ENCODE results near the gene VPS35L. TPM values are rescaled to one million over a fixed set of nuclear protein-coding genes. Genes with fewer than 3 reads are reported as not detected.

VPS35L gene
- total RNA-seq, 1 experiment from 2014 or later: 51.1 TPM

DNA sequence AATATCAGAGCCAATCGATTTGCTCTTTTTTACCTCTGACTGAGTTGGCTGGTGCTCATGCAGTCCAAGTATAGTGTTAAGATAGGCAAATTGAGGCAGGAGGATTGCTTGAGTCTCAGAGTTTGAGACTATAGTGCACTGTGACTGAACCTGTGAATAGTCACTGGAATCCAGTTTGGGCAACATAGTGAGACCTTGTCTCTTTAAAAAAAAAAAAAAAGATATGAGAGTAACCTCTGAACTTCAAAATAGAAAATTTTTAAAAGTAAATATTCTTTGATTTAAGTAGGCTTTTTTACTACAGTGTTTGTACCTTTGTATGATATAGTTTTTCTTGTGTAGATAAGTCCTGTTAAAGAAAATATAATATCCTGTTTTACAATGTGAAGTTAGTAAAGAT, 28.3 kb upstream of the VPS35L start:
- ChIA-PET CTCF (no interaction called here), POLR2A (ENCODE audit: low non-redundant PET) (no interaction called here)
- no peak for DNase-seq (ENCODE audit: low spot score)
- BruUV-seq (replicated peaks): no TSS peak
- H3K9me3 ChIP-seq (ENCODE audit: low read depth, low read length, poor library complexity, severe bottlenecking): no peaks in the 10 kb centered on the region
- H3K4me3 ChIP-seq (ENCODE audit: low read depth, low read length, poor library complexity, severe bottlenecking): no peak overlapping the region
- H3K36me3 ChIP-seq (ENCODE audit: insufficient read depth, low read length, poor library complexity, severe bottlenecking): peaks cover 32% of the 10 kb centered on the region
- peaks cover 20% of the 10 kb centered on the region for H3K4me1 ChIP-seq (ENCODE audit: insufficient read depth, low read length, poor library complexity, severe bottlenecking)
- H3K27ac ChIP-seq (ENCODE audit: low read depth, low read length, poor library complexity, severe bottlenecking): no peak overlapping the region
- intact Hi-C loops (cut with micrococcal nuclease; ENCODE audit: unreplicated experiment): loop anchor here (10.0 kb wide), 1 partner anchor 732 kb away; the partner anchor contains the start of gene RPS15A
- TF ChIP-seq, protein P1, sequence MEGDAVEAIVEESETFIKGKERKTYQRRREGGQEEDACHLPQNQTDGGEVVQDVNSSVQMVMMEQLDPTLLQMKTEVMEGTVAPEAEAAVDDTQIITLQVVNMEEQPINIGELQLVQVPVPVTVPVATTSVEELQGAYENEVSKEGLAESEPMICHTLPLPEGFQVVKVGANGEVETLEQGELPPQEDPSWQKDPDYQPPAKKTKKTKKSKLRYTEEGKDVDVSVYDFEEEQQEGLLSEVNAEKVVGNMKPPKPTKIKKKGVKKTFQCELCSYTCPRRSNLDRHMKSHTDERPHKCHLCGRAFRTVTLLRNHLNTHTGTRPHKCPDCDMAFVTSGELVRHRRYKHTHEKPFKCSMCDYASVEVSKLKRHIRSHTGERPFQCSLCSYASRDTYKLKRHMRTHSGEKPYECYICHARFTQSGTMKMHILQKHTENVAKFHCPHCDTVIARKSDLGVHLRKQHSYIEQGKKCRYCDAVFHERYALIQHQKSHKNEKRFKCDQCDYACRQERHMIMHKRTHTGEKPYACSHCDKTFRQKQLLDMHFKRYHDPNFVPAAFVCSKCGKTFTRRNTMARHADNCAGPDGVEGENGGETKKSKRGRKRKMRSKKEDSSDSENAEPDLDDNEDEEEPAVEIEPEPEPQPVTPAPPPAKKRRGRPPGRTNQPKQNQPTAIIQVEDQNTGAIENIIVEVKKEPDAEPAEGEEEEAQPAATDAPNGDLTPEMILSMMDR (conservative IDR thresholded peaks at IDR 0.05; ENCODE audit: low read depth, low read length): no peak
- no peak for TF ChIP-seq EZH2 (IDR thresholded peaks at IDR 0.05; ENCODE audit: borderline replicate concordance, low read depth, low read length, poor library complexity, severe bottlenecking)
- no peaks in the 10 kb centered on the region for H3K27me3 ChIP-seq (replicated peaks; ENCODE audit: insufficient read depth, low read depth, low read length, poor library complexity)

DNA sequence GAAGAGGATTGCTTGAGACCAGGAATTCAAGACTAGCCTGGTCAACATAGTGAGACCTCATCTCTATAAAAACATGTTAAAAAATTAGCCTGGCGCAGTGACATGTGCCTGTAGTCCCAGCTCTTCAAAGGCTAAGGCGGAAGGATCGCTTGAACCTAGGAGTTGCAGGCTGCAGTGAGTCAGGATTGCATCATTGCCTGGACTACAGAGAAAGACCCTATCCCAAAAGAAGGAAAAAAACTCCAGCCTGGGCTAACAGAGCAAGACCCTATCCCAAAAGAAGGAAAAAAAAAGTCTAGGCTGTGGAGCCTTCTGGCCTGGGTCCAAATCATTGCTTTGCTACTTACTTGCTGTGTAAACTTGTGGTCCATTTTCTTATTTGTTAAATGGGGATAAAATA, 26.8 kb upstream of the VPS35L start:
- intact Hi-C loops (cut with micrococcal nuclease; ENCODE audit: unreplicated experiment): loop anchor here (10.0 kb wide), 1 partner anchor 734 kb away; the partner anchor contains the start of gene RPS15A
- ChIA-PET CTCF (no interaction called here), POLR2A (ENCODE audit: low non-redundant PET) (no interaction called here)
- no peak overlapping the region for H3K4me3 ChIP-seq (ENCODE audit: low read depth, low read length, poor library complexity, severe bottlenecking)
- no peak overlapping the region for H3K27ac ChIP-seq (ENCODE audit: low read depth, low read length, poor library complexity, severe bottlenecking)
- no peaks in the 10 kb centered on the region for H3K27me3 ChIP-seq (replicated peaks; ENCODE audit: insufficient read depth, low read depth, low read length, poor library complexity)
- H3K9me3 ChIP-seq (ENCODE audit: low read depth, low read length, poor library complexity, severe bottlenecking): no peaks in the 10 kb centered on the region
- TF ChIP-seq, protein P1 (conservative IDR thresholded peaks at IDR 0.05; ENCODE audit: low read depth, low read length): no peak
- no peak for TF ChIP-seq EZH2 (IDR thresholded peaks at IDR 0.05; ENCODE audit: borderline replicate concordance, low read depth, low read length, poor library complexity, severe bottlenecking)
- DNase-seq (ENCODE audit: low spot score): no peak
- H3K4me1 ChIP-seq (ENCODE audit: insufficient read depth, low read length, poor library complexity, severe bottlenecking): peaks cover 19% of the 10 kb centered on the region
- peaks cover 41% of the 10 kb centered on the region for H3K36me3 ChIP-seq (ENCODE audit: insufficient read depth, low read length, poor library complexity, severe bottlenecking)
- no TSS peak for BruUV-seq (replicated peaks)

DNA sequence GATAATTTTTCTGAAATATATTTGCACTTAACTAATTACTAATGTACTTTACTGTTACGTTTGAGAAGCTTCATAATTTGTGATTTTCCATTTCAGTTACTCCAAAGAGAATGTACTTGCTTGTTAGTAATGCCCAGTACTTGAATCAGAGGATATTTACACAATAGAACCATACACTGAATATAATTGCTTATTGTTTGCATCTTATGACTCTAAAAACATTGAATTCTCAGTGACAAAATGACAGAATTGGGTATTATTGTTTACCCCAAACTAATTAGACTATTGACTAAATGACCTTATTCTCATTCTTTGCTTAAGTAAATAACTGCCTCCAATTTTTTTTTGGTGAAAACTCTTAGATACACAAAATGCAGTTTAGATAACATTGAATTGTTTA, 22.9 kb upstream of the VPS35L start:
- CTCF ChIA-PET: no interaction called here
- intact Hi-C loops (cut with micrococcal nuclease; ENCODE audit: unreplicated experiment): no loop called here
- TF ChIP-seq, protein P1 (conservative IDR thresholded peaks at IDR 0.05; ENCODE audit: low read depth, low read length): no peak
- TF ChIP-seq EZH2 (IDR thresholded peaks at IDR 0.05; ENCODE audit: borderline replicate concordance, low read depth, low read length, poor library complexity, severe bottlenecking): no peak
- H3K27ac ChIP-seq (ENCODE audit: low read depth, low read length, poor library complexity, severe bottlenecking): no peak overlapping the region
- POLR2A ChIA-PET (ENCODE audit: low non-redundant PET): no interaction called here
- H3K27me3 ChIP-seq (replicated peaks; ENCODE audit: insufficient read depth, low read depth, low read length, poor library complexity): no peaks in the 10 kb centered on the region
- no peak overlapping the region for H3K4me3 ChIP-seq (ENCODE audit: low read depth, low read length, poor library complexity, severe bottlenecking)
- BruUV-seq (replicated peaks): no TSS peak
- H3K9me3 ChIP-seq (ENCODE audit: low read depth, low read length, poor library complexity, severe bottlenecking): no peaks in the 10 kb centered on the region
- no peak for DNase-seq (ENCODE audit: low spot score)
- H3K4me1 ChIP-seq (ENCODE audit: insufficient read depth, low read length, poor library complexity, severe bottlenecking): peaks cover 3% of the 10 kb centered on the region
- H3K36me3 ChIP-seq (ENCODE audit: insufficient read depth, low read length, poor library complexity, severe bottlenecking): peaks cover 66% of the 10 kb centered on the region

Measured in A673 (cell line).